NCI-H460 (cell line): ENCODE results near the gene FILIP1L. TPM values are rescaled to one million over a fixed set of nuclear protein-coding genes. Genes with fewer than 3 reads are reported as not detected.

Source experiments
- DNase-seq: peaks from one replicate; pipeline ENCODE4 v3.0.0-alpha.2; 2016; ENCODE audit warnings: low read depth; ENCODE audit errors: extremely low read depth
- total RNA-seq: library from RNA; depleted of rRNA; stranded (reverse); fragments of >200 nt; shearing (Covaris generic); gene quantifications from 2 replicates; pipeline ENCODE4 v1.2.3, GENCODE V29; 2014

Gene FILIP1L
- total RNA-seq, 1 experiment from 2014 or later, result 0.05 TPM

GRCh38 chr3:99874237-99875002, 239.9 kb downstream of the FILIP1L start:
- DNase-seq, result no peak

GRCh38 chr3:99873269-99874102, 240.8 kb downstream of the FILIP1L start:
- DNase-seq, result no peak

- no peak for DNase-seq
Measured at GRCh38 chr3:99872923-99873254, 241.4 kb downstream of the FILIP1L start.

- DNase-seq, result no peak
Measured at GRCh38 chr3:99871231-99872045, 242.9 kb downstream of the FILIP1L start.

GRCh38 chr3:99870712-99871111, 243.6 kb downstream of the FILIP1L start:
- no peak for DNase-seq

- DNase-seq, result no peak
Measured at GRCh38 chr3:99869621-99870020, 244.7 kb downstream of the FILIP1L start.

- DNase-seq, result no peak
Measured at GRCh38 chr3:99868311-99868646, 246.0 kb downstream of the FILIP1L start.

GRCh38 chr3:99867594-99868310, 246.5 kb downstream of the FILIP1L start:
- no peak for DNase-seq

- DNase-seq, result no peak
Measured at GRCh38 chr3:99866261-99866761, 248.0 kb downstream of the FILIP1L start.

- DNase-seq, result no peak
Measured at GRCh38 chr3:99865321-99865720, 249.0 kb downstream of the FILIP1L start.

- no peak for DNase-seq
Measured at GRCh38 chr3:99864289-99864688, 250.0 kb downstream of the FILIP1L start.

- DNase-seq, result no peak
Measured at GRCh38 chr3:99863588-99863987, 250.7 kb downstream of the FILIP1L start.

- DNase-seq, result no peak
Measured at GRCh38 chr3:99863002-99863401, 251.3 kb downstream of the FILIP1L start.

GRCh38 chr3:99862208-99862607, 252.1 kb downstream of the FILIP1L start:
- DNase-seq, result no peak

- DNase-seq, result no peak
Measured at GRCh38 chr3:99861216-99861615, 253.1 kb downstream of the FILIP1L start.

- no peak for DNase-seq
Measured at GRCh38 chr3:99859825-99860224, 254.5 kb downstream of the FILIP1L start.

- DNase-seq, result no peak
Measured at GRCh38 chr3:99858469-99858868, 255.8 kb downstream of the FILIP1L start.

- no peak for DNase-seq
Measured at GRCh38 chr3:99857278-99857677, 257.0 kb downstream of the FILIP1L start.

GRCh38 chr3:99856437-99857220, 257.7 kb downstream of the FILIP1L start:
- no peak for DNase-seq

GRCh38 chr3:99855900-99856299, 258.4 kb downstream of the FILIP1L start:
- no peak for DNase-seq
